Trophoblast cell (in vitro differentiated cells and primary cell): ENCODE data around the gene GAGE10.

Source experiments
- DNase-seq, 2 donors: peaks; one replicate each; pipeline ENCODE4 v3.0.0-alpha.2; 2016
- H2AFZ ChIP-seq: 2 replicates; pipeline ENCODE4 v1.6.1; 2013; ENCODE audit warnings: low read length, moderate library complexity, mild to moderate bottlenecking; ENCODE audit not compliant: insufficient read depth, poor library complexity
- H2AK5ac ChIP-seq: 2 replicates; pipeline ENCODE4 v1.6.1; 2013; ENCODE audit warnings: mild to moderate bottlenecking, low read length
- H2BK120ac ChIP-seq: 2 replicates; pipeline ENCODE4 v1.6.1; 2013; ENCODE audit warnings: low read length, mild to moderate bottlenecking, moderate library complexity; ENCODE audit not compliant: insufficient read depth, poor library complexity
- H2BK12ac ChIP-seq: 2 replicates; pipeline ENCODE4 v1.6.1; 2013; ENCODE audit warnings: mild to moderate bottlenecking, low read length, moderate library complexity
- H2BK5ac ChIP-seq: 2 replicates; pipeline ENCODE4 v1.6.1; 2013; ENCODE audit warnings: low read length, low read depth, moderate library complexity, mild to moderate bottlenecking; ENCODE audit not compliant: poor library complexity
- H3K14ac ChIP-seq: 2 replicates; pipeline ENCODE4 v1.6.1; 2013; ENCODE audit warnings: mild to moderate bottlenecking, low read length
- H3K18ac ChIP-seq: 2 replicates; pipeline ENCODE4 v1.6.1; 2013; ENCODE audit warnings: mild to moderate bottlenecking, low read length
- H3K23ac ChIP-seq: 2 replicates; pipeline ENCODE4 v1.6.1; 2013; ENCODE audit warnings: low read length
- H3K27ac ChIP-seq: 2 replicates; pipeline ENCODE4 v1.5.1; 2013; ENCODE audit warnings: low read depth, mild to moderate bottlenecking, inconsistent platforms, low read length, moderate library complexity
- H3K27me3 ChIP-seq: 2 replicates; pipeline ENCODE4 v1.6.1; 2013; ENCODE audit warnings: inconsistent platforms, mild to moderate bottlenecking, low read length, moderate library complexity; ENCODE audit not compliant: insufficient read depth
- H3K36me3 ChIP-seq, 2 experiments: 1 replicate in 1 of 2; 2 replicates in 1 of 2; pipeline ENCODE4 v1.6.1; 2013; ENCODE audit warnings: low read length in 2 of 2, mild to moderate bottlenecking in 2 of 2, moderate library complexity in 1 of 2; ENCODE audit not compliant: insufficient read depth in 2 of 2, control insufficient read depth in 1 of 2
- H3K4ac ChIP-seq: 2 replicates; pipeline ENCODE4 v1.6.1; 2013; ENCODE audit warnings: low read depth, mild to moderate bottlenecking, low read length, moderate library complexity
- H3K4me1 ChIP-seq, 2 experiments: 1 replicate in 1 of 2; 2 replicates in 1 of 2; pipeline ENCODE4 v1.6.1; 2013; ENCODE audit warnings: low read length in 2 of 2, mild to moderate bottlenecking in 2 of 2, moderate library complexity in 1 of 2; ENCODE audit not compliant: insufficient read depth in 2 of 2, control insufficient read depth in 1 of 2
- H3K4me2 ChIP-seq: 2 replicates; pipeline ENCODE4 v1.6.1; 2013; ENCODE audit warnings: inconsistent platforms, mild to moderate bottlenecking, low read length, moderate library complexity
- H3K4me3 ChIP-seq: 2 replicates; pipeline ENCODE4 v1.5.1; 2013; ENCODE audit warnings: mild to moderate bottlenecking, low read depth, low read length, inconsistent platforms
- H3K79me1 ChIP-seq: one replicate; pipeline ENCODE4 v1.6.1; 2013; ENCODE audit warnings: low read length
- H3K79me2 ChIP-seq: 2 replicates; pipeline ENCODE4 v1.6.1; 2013; ENCODE audit warnings: low read length, mild to moderate bottlenecking; ENCODE audit not compliant: control insufficient read depth, insufficient read depth, poor library complexity
- H3K9ac ChIP-seq: 2 replicates; pipeline ENCODE4 v1.6.1; 2013; ENCODE audit warnings: mild to moderate bottlenecking, low read length
- H3K9me3 ChIP-seq: 2 replicates; pipeline ENCODE4 v1.6.1; 2013; ENCODE audit warnings: low read depth, mild to moderate bottlenecking, control low read depth, inconsistent platforms, low read length; ENCODE audit not compliant: insufficient read depth
- H4K12ac ChIP-seq: 2 replicates; pipeline ENCODE4 v1.6.1; 2013; ENCODE audit warnings: low read depth, mild to moderate bottlenecking, low read length, moderate library complexity
- H4K8ac ChIP-seq: 2 replicates; pipeline ENCODE4 v1.6.1; 2013; ENCODE audit warnings: low read depth, mild to moderate bottlenecking, low read length, moderate library complexity
- H4K91ac ChIP-seq: one replicate; pipeline ENCODE4 v1.6.1; 2013; ENCODE audit warnings: low read depth, mild to moderate bottlenecking, low read length, moderate library complexity
- WGBS: extraction: QIAGEN DNeasy Blood & Tissue Kit; methylation state at CpG from one replicate; pipeline ENCODE4 v1.1.7; 2013; ENCODE audit warnings: missing lambda C conversion rate; ENCODE audit not compliant: insufficient read length, insufficient coverage; ENCODE audit errors: extremely low coverage; 5-methylcytosine and 5-hydroxymethylcytosine counted together

Gene GAGE10

GRCh38 chrX:49269010-49269766, 34.3 kb upstream of the GAGE10 start:
- H2AK5ac ChIP-seq, result no peak overlapping the region
- H3K4ac ChIP-seq, result peak overlapping the region; percentile 83
- H4K8ac ChIP-seq, result peak overlapping the region; percentile 97
- peak overlapping the region; percentile 68 for H4K12ac ChIP-seq
- peak overlapping the region; percentile 83 for H3K18ac ChIP-seq
- H3K23ac ChIP-seq, result no peak overlapping the region
- H2BK5ac ChIP-seq, result peak overlapping the region; percentile 96
- H3K9ac ChIP-seq, result peak overlapping the region; percentile 92
- no peak overlapping the region for H2BK12ac ChIP-seq
- H3K4me3 ChIP-seq, result peak overlapping the region; percentile 89
- H2BK120ac ChIP-seq, result peak overlapping the region; percentile 91
- H3K27me3 ChIP-seq, result no peaks in the 10 kb centered on the region
- H3K4me1 ChIP-seq, result peaks cover 13 to 17% of the 10 kb centered on the region in 2 experiments
- no CpG with 5 or more reads among the region's 45 CpGs for WGBS
- peaks cover 0 to 2% of the 10 kb centered on the region in 2 experiments for H3K36me3 ChIP-seq
- H3K27ac ChIP-seq, result peak overlapping the region; percentile 96
- peak overlapping the region; percentile 87 for H3K4me2 ChIP-seq
- H3K79me2 ChIP-seq, result peaks cover 10% of the 10 kb centered on the region
- H2AFZ ChIP-seq, result peak overlapping the region; percentile 93
- DNase-seq, result peak; percentile 92 to 94
- H3K14ac ChIP-seq, result peak overlapping the region; percentile 73
- H3K79me1 ChIP-seq, result peaks cover 14% of the 10 kb centered on the region
- peak overlapping the region; percentile 92 for H4K91ac ChIP-seq
- no peaks in the 10 kb centered on the region for H3K9me3 ChIP-seq

DNA sequence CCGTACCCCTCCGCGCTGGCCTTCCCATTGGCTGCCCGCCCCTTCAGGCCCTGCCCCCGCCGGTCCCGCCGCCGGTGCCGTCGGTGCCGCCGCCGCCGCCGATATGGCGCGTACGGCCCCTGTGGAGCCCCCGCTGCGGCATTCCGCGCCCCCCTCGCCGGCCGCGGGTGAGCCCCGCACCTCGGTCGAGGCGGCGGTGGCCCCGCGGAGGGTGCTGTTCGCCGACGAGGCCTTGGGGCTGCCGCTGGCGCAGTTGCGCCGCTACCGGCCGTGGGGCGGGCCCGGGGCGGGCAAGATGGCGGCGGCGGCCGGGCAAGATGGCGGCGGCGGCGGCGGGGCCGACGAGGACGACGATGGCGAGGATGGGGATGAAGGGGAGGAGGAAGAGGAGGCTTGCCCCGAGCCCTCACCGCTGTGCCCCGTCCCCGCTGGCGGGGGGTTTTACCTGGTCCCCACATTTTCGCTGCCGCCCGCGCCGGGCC, 33.6 kb upstream of the GAGE10 start, which contains the start of gene PPP1R3F:
TSS of gene PPP1R3F (plus strand) at position 27 of the 482 bp plus-strand sequence. CDS start at position 104, 77 bp downstream.
- no CpG with 5 or more reads among the region's 70 CpGs for WGBS
- DNase-seq, result no peak

GRCh38 chrX:49270249-49270921, 33.1 kb upstream of the GAGE10 start:
- Histone ChIP-seq H3K4me1 (peaks cover 13 to 17% of the 10 kb centered on the region in 2 experiments), H3K79me1 (peaks cover 14% of the 10 kb centered on the region), H4K91ac (peak overlapping the region; percentile 94), H3K4me3 (peak overlapping the region; percentile 89), H3K4ac (peak overlapping the region; percentile 74), H3K27ac (peak overlapping the region; percentile 96), H3K27me3 (no peaks in the 10 kb centered on the region), H2AFZ (peak overlapping the region; percentile 3), H2AK5ac (peak overlapping the region; percentile 42), H3K36me3 (peaks cover 0 to 2% of the 10 kb centered on the region in 2 experiments), H3K79me2 (peaks cover 10% of the 10 kb centered on the region), H3K14ac (peak overlapping the region; percentile 91), H3K4me2 (peak overlapping the region; percentile 77), H2BK5ac (peak overlapping the region; percentile 86), H2BK120ac (peak overlapping the region; percentile 60), H3K9ac (peak overlapping the region; percentile 85), H3K18ac (peak overlapping the region; percentile 89), H4K12ac (peak overlapping the region; percentile 88), H2BK12ac (no peak overlapping the region), H3K23ac (no peak overlapping the region), H3K9me3 (no peaks in the 10 kb centered on the region), H4K8ac (peak overlapping the region; percentile 89)
- DNase-seq, result no peak
- WGBS, result no CpG with 5 or more reads among the region's 66 CpGs

More for the DNA sequence above, 33.6 kb upstream of the GAGE10 start, which contains the start of gene PPP1R3F:
- Histone ChIP-seq H3K27me3 (no peaks in the 10 kb centered on the region), H3K4me1 (peaks cover 13 to 17% of the 10 kb centered on the region in 2 experiments), H4K8ac (peak within 1 kb of the TSS; percentile 97), H4K12ac (peak within 1 kb of the TSS; percentile 88), H3K18ac (peak within 1 kb of the TSS; percentile 89), H3K4me2 (peak within 1 kb of the TSS; percentile 87), H3K9me3 (no peaks in the 10 kb centered on the region), H3K14ac (peak within 1 kb of the TSS; percentile 91), H2BK5ac (peak within 1 kb of the TSS; percentile 96), H3K79me1 (peaks cover 14% of the 10 kb centered on the region), H2BK120ac (peak within 1 kb of the TSS; percentile 91), H3K79me2 (peaks cover 10% of the 10 kb centered on the region), H3K9ac (peak within 1 kb of the TSS; percentile 92), H2BK12ac (no peak within 1 kb of the TSS), H3K23ac (no peak within 1 kb of the TSS), H2AK5ac (peak within 1 kb of the TSS; percentile 42), H4K91ac (peak within 1 kb of the TSS; percentile 94), H3K36me3 (peaks cover 0 to 2% of the 10 kb centered on the region in 2 experiments), H3K4ac (peak within 1 kb of the TSS; percentile 83), H3K27ac (peak within 1 kb of the TSS; percentile 96), H3K4me3 (peak within 1 kb of the TSS; percentile 89), H2AFZ (peak within 1 kb of the TSS; percentile 93)

GRCh38 chrX:49271341-49271740, 32.1 kb upstream of the GAGE10 start:
- Histone ChIP-seq H3K14ac (no peak overlapping the region), H2AFZ (no peak overlapping the region), H2AK5ac (no peak overlapping the region), H3K4me2 (peak overlapping the region; percentile 45), H2BK12ac (no peak overlapping the region), H3K4me3 (no peak overlapping the region), H3K9me3 (no peaks in the 10 kb centered on the region), H3K79me2 (peaks cover 10% of the 10 kb centered on the region), H2BK120ac (no peak overlapping the region), H3K27ac (no peak overlapping the region), H2BK5ac (no peak overlapping the region), H3K4me1 (peaks cover 13 to 17% of the 10 kb centered on the region in 2 experiments), H4K91ac (no peak overlapping the region), H3K79me1 (peaks cover 14% of the 10 kb centered on the region), H3K18ac (no peak overlapping the region), H3K4ac (no peak overlapping the region), H4K12ac (no peak overlapping the region), H3K9ac (no peak overlapping the region), H4K8ac (no peak overlapping the region), H3K23ac (no peak overlapping the region), H3K27me3 (no peaks in the 10 kb centered on the region), H3K36me3 (peaks cover 0 to 2% of the 10 kb centered on the region in 2 experiments)
- no CpG with 5 or more reads among the region's 2 CpGs for WGBS
- DNase-seq, result peak; percentile 3 to 57
